HCT116 (cell line): ENCODE measurements around the gene GNAI2. TPM values are rescaled to one million over a fixed set of nuclear protein-coding genes. Genes with fewer than 3 reads are reported as not detected.

Experiments used
- ATAC-seq: fragments of 200-7000 bp; cut with Tn5 transposase; 2 replicates; pipeline ENCODE4 v1.9.1; 2020; ENCODE audit warnings: mild to moderate bottlenecking, moderate library complexity
- BruUV-seq: library from RNA; stranded (reverse); fragments of 400-500 nt; replicated peaks from 2 replicates; lab custom pipeline; 2021; lab: Mats Ljungman, UMichigan
- CTCF ChIA-PET: fragments of 300-600 bp; sonication (Branson Sonifier 250); formaldehyde crosslinking; loops from one replicate; lab custom pipeline; 2021; ENCODE audit warnings: antibody characterized with exemption; lab: Charles Lee
- POLR2A ChIA-PET: fragments of 300-600, 350-600 bp; sonication (Branson Sonifier 250); formaldehyde crosslinking; loops from one replicate; lab custom pipeline; 2021; ENCODE audit warnings: antibody characterized with exemption; lab: Charles Lee
- RAD21 ChIA-PET, 2 experiments: fragments of 300-600 bp; sonication (Branson Sonifier 250); formaldehyde crosslinking; loops; one replicate each; lab custom pipeline; 2023; ENCODE audit warnings: low total read pairs in 2 of 2; ENCODE audit not compliant: uncharacterized antibody in 2 of 2, unreplicated experiment in 2 of 2, low non-redundant PET in 1 of 2; lab: Charles Lee
- DNase-seq: peaks from one replicate; pipeline ENCODE4 v3.0.0-alpha.2; 2010; ENCODE audit warnings: low read depth, low spot score
- H2AFZ ChIP-seq: fragments of 200-600 bp; shearing (Covaris generic), sonication (generic); 2 replicates; pipeline ENCODE4 v1.6.1; 2017; ENCODE audit warnings: low read depth, mixed run types, mixed read lengths, antibody characterized with exemption, low read length; ENCODE audit not compliant: poor library complexity, severe bottlenecking
- H3K27ac ChIP-seq: 2 replicates; pipeline ENCODE4 v1.5.1; 2012; ENCODE audit warnings: low read depth, low read length
- H3K27me3 ChIP-seq: fragments of 200-600 bp; sonication (generic); 2 replicates; pipeline ENCODE4 v1.6.1; 2016; ENCODE audit warnings: mixed run types, low read length, mixed read lengths; ENCODE audit not compliant: insufficient read depth
- H3K36me3 ChIP-seq, 2 experiments: fragments of 200-500 bp in 1 of 2; fragments of 200-600 bp in 1 of 2; sonication (Bioruptor generic) in 1 of 2; sonication (generic) in 1 of 2; 2 replicates each; pipeline versions ENCODE4 v1.5.1 to v1.6.1; 2014 to 2016; ENCODE audit warnings: low read length in 2 of 2, inconsistent platforms in 1 of 2, mixed read lengths in 1 of 2, mixed run types in 1 of 2; ENCODE audit not compliant: insufficient read depth in 2 of 2, control insufficient read depth in 1 of 2
- H3K4me1 ChIP-seq, 2 experiments: fragments of 200-600 bp in 1 of 2; sonication (generic) in 1 of 2; 2 replicates each; pipeline versions ENCODE4 v1.5.1 to v1.6.1; 2012 to 2017; ENCODE audit warnings: low read length in 2 of 2, inconsistent platforms in 1 of 2, mild to moderate bottlenecking in 1 of 2, mixed read lengths in 1 of 2, mixed run types in 1 of 2, moderate library complexity in 1 of 2; ENCODE audit not compliant: insufficient read depth in 2 of 2, control insufficient read depth in 1 of 2
- H3K4me2 ChIP-seq: fragments of 200-600 bp; sonication (generic); 2 replicates; pipeline ENCODE4 v1.6.1; 2017; ENCODE audit warnings: mixed run types, low read length, mixed read lengths
- H3K4me3 ChIP-seq, 2 experiments: fragments of 200-600 bp in 1 of 2; sonication (generic) in 1 of 2; replicated peaks in 1 of 2; 2 replicates each; pipeline ENCODE4 v1.5.1; 2011 to 2016; ENCODE audit warnings: low read length in 2 of 2, control low read depth in 1 of 2, low read depth in 1 of 2, mild to moderate bottlenecking in 1 of 2, mixed read lengths in 1 of 2, mixed run types in 1 of 2
- H3K79me2 ChIP-seq: fragments of 200-600 bp; sonication (generic); 2 replicates; pipeline ENCODE4 v1.6.1; 2017; ENCODE audit warnings: mild to moderate bottlenecking, mixed run types, low read length, moderate library complexity, mixed read lengths; ENCODE audit not compliant: insufficient read depth
- H3K9ac ChIP-seq: fragments of 200-600 bp; sonication (generic); 2 replicates; pipeline ENCODE4 v1.6.1; 2016; ENCODE audit warnings: low read length, mixed read lengths
- H3K9me2 ChIP-seq: fragments of 200-600 bp; sonication (generic), shearing (Covaris generic); 2 replicates; pipeline ENCODE4 v1.6.1; 2017; ENCODE audit warnings: mixed run types, mild to moderate bottlenecking, moderate library complexity; ENCODE audit not compliant: insufficient read depth
- H3K9me3 ChIP-seq, 2 experiments: fragments of 200-500 bp in 1 of 2; fragments of 200-600 bp in 1 of 2; sonication (Bioruptor generic) in 1 of 2; sonication (generic) in 1 of 2; 2 replicates each; pipeline ENCODE4 v1.6.1; 2014 to 2017; ENCODE audit warnings: low read length in 2 of 2, mixed read lengths in 2 of 2, inconsistent platforms in 1 of 2, low read depth in 1 of 2, mild to moderate bottlenecking in 1 of 2, mixed run types in 1 of 2, moderate library complexity in 1 of 2; ENCODE audit not compliant: control insufficient read depth in 1 of 2, insufficient read depth in 1 of 2
- H4K20me1 ChIP-seq: fragments of 200-600 bp; sonication (generic), shearing (Covaris generic); 2 replicates; pipeline ENCODE4 v1.6.1; 2017; ENCODE audit warnings: mixed run types, mild to moderate bottlenecking, moderate library complexity; ENCODE audit not compliant: insufficient read depth
- CBX3 ChIP-seq: IDR thresholded peaks from 2 replicates; pipeline ENCODE4 v1.6.1; 2012; ENCODE audit warnings: low read depth
- CEBPB ChIP-seq: IDR thresholded peaks from 2 replicates; pipeline ENCODE4 v1.6.1; 2012; ENCODE audit warnings: low read depth
- EGR1 ChIP-seq: IDR thresholded peaks from 2 replicates; pipeline ENCODE4 v1.6.1; 2012; ENCODE audit warnings: low read depth
- ELF1 ChIP-seq: IDR thresholded peaks from 2 replicates; pipeline ENCODE4 v1.6.1; 2012; ENCODE audit warnings: low read depth, borderline replicate concordance
- FOSL1 ChIP-seq: IDR thresholded peaks from 2 replicates; pipeline ENCODE4 v1.6.1; 2012; ENCODE audit warnings: low read depth
- JUND ChIP-seq: IDR thresholded peaks from 2 replicates; pipeline ENCODE4 v1.6.1; 2012
- POLR2A ChIP-seq: IDR thresholded peaks from 2 replicates; pipeline ENCODE4 v1.7.0; 2011; ENCODE audit warnings: borderline replicate concordance; ENCODE audit not compliant: insufficient read depth, insufficient read length; ENCODE audit errors: extremely low read depth
- RAD21 ChIP-seq: IDR thresholded peaks from 2 replicates; pipeline ENCODE4 v1.6.1; 2012; ENCODE audit warnings: low read depth, mild to moderate bottlenecking
- SIN3A ChIP-seq: IDR thresholded peaks from 2 replicates; pipeline ENCODE4 v1.6.1; 2012; ENCODE audit warnings: low read depth
- SP1 ChIP-seq: IDR thresholded peaks from 2 replicates; pipeline ENCODE4 v1.6.1; 2012; ENCODE audit warnings: low read depth
- SRF ChIP-seq: IDR thresholded peaks from 2 replicates; pipeline ENCODE4 v1.6.1; 2012; ENCODE audit warnings: low read depth
- TCF7L2 ChIP-seq: IDR thresholded peaks from 2 replicates; pipeline ENCODE4 v1.7.0; 2011; ENCODE audit warnings: borderline replicate concordance, inconsistent platforms; ENCODE audit not compliant: insufficient read depth, insufficient read length; ENCODE audit errors: extremely low read depth
- ZNF274 ChIP-seq: fragments of 200-500 bp; sonication (Bioruptor generic); IDR thresholded peaks from 2 replicates; pipeline ENCODE4 v1.6.1; 2014; ENCODE audit warnings: mild to moderate bottlenecking, low read depth, low read length, inconsistent platforms
- intact Hi-C: fragments of 100-400 bp; cut with micrococcal nuclease; formaldehyde crosslinking; loops from 2 replicates; pipeline ENCODE4 v1.10.0; 2022
- total RNA-seq: library from RNA; stranded (reverse); gene quantifications from one replicate; pipeline ENCODE4 v1.2.1, GENCODE V29; 2021; ENCODE audit not compliant: unreplicated experiment
- TF ChIP-seq, protein P1 (sequence below), 3 experiments: fragments of 200-600 bp in 1 of 3; sonication (generic) in 1 of 3; IDR thresholded peaks in 2 of 3; conservative IDR thresholded peaks in 1 of 3; 2 replicates each; pipeline ENCODE4 v1.5.1; 2012 to 2017; ENCODE audit warnings: low read depth in 2 of 3, low read length in 2 of 3, antibody characterized with exemption in 1 of 3, borderline replicate concordance in 1 of 3, control low read depth in 1 of 3, mild to moderate bottlenecking in 1 of 3, mixed read lengths in 1 of 3, mixed run types in 1 of 3, moderate library complexity in 1 of 3; ENCODE audit not compliant: insufficient read depth in 1 of 3
- TF ChIP-seq, protein P2 (sequence below): IDR thresholded peaks from 2 replicates; pipeline ENCODE4 v1.6.1; 2011; ENCODE audit warnings: mild to moderate bottlenecking, low read length, moderate library complexity; ENCODE audit not compliant: insufficient replicate concordance; ENCODE audit errors: extremely low read depth
- TF ChIP-seq, protein P3 (sequence below): IDR thresholded peaks from 2 replicates; pipeline ENCODE4 v1.6.1; 2012; ENCODE audit warnings: low read depth

GNAI2 gene
- total RNA-seq, 1 experiment from 2014 or later: 170 TPM

DNA sequence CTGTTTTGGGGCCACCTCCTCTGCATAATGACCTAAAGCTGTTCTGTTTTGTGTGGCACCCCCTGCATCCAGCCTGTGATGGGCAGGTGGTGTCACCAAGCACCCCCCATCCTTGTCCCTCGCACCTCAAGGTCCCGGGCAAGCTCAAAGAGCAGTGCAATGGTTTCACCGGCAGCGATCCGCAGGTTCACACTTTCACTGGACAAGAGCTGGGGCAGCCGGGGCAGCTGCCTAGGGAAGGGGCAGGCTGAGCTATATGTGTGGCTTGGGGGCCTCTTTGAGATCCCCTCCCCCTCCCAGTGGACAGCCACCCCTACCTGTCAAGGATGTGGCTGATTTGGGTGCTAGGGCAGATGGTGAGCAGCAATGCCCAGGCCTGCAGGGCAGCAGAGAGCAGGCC is 53.1 kb downstream of the GNAI2 start:
- no peak overlapping the region for H3K27ac ChIP-seq
- H4K20me1 ChIP-seq: no peaks in the 10 kb centered on the region
- no peak overlapping the region for H3K4me2 ChIP-seq
- ChIA-PET RAD21 (interaction anchor here in 1 of 2 experiments (0.6 kb wide), 1 partner anchor 14 kb away, joined by 3 read pairs; no protein-coding TSS in a partner anchor), CTCF (no interaction called here), POLR2A (interaction anchor here (1.2 kb wide), 1 partner anchor 56 kb away, joined by 3 read pairs; no protein-coding TSS in a partner anchor)
- no peak for DNase-seq
- H3K27me3 ChIP-seq: no peaks in the 10 kb centered on the region
- H3K9ac ChIP-seq: no peak overlapping the region
- peaks cover 42% of the 10 kb centered on the region for H3K79me2 ChIP-seq
- H3K36me3 ChIP-seq: peaks cover 23 to 45% of the 10 kb centered on the region in 2 experiments
- BruUV-seq: no TSS peak
- no peak for TF ChIP-seq FOSL1
- TF ChIP-seq EGR1: no peak
- TF ChIP-seq ELF1: no peak
- TF ChIP-seq SRF: no peak
- TF ChIP-seq RAD21: no peak
- no peak for TF ChIP-seq SP1
- TF ChIP-seq, protein P1, sequence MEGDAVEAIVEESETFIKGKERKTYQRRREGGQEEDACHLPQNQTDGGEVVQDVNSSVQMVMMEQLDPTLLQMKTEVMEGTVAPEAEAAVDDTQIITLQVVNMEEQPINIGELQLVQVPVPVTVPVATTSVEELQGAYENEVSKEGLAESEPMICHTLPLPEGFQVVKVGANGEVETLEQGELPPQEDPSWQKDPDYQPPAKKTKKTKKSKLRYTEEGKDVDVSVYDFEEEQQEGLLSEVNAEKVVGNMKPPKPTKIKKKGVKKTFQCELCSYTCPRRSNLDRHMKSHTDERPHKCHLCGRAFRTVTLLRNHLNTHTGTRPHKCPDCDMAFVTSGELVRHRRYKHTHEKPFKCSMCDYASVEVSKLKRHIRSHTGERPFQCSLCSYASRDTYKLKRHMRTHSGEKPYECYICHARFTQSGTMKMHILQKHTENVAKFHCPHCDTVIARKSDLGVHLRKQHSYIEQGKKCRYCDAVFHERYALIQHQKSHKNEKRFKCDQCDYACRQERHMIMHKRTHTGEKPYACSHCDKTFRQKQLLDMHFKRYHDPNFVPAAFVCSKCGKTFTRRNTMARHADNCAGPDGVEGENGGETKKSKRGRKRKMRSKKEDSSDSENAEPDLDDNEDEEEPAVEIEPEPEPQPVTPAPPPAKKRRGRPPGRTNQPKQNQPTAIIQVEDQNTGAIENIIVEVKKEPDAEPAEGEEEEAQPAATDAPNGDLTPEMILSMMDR (IDR thresholded peaks at IDR 0.05 in 2 of 3, conservative IDR thresholded peaks at IDR 0.05 in 1 of 3; ENCODE audit: borderline replicate concordance in 1 of 3, insufficient read depth in 1 of 3, low read depth in 2 of 3, low read length in 2 of 3): no peak
- no peak for TF ChIP-seq POLR2A
- TF ChIP-seq, protein P2, sequence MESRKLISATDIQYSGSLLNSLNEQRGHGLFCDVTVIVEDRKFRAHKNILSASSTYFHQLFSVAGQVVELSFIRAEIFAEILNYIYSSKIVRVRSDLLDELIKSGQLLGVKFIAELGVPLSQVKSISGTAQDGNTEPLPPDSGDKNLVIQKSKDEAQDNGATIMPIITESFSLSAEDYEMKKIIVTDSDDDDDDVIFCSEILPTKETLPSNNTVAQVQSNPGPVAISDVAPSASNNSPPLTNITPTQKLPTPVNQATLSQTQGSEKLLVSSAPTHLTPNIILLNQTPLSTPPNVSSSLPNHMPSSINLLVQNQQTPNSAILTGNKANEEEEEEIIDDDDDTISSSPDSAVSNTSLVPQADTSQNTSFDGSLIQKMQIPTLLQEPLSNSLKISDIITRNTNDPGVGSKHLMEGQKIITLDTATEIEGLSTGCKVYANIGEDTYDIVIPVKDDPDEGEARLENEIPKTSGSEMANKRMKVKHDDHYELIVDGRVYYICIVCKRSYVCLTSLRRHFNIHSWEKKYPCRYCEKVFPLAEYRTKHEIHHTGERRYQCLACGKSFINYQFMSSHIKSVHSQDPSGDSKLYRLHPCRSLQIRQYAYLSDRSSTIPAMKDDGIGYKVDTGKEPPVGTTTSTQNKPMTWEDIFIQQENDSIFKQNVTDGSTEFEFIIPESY: no peak
- no peak for TF ChIP-seq CEBPB
- TF ChIP-seq TCF7L2: no peak
- TF ChIP-seq CBX3: no peak
- no peak for TF ChIP-seq SIN3A
- TF ChIP-seq, protein P3, sequence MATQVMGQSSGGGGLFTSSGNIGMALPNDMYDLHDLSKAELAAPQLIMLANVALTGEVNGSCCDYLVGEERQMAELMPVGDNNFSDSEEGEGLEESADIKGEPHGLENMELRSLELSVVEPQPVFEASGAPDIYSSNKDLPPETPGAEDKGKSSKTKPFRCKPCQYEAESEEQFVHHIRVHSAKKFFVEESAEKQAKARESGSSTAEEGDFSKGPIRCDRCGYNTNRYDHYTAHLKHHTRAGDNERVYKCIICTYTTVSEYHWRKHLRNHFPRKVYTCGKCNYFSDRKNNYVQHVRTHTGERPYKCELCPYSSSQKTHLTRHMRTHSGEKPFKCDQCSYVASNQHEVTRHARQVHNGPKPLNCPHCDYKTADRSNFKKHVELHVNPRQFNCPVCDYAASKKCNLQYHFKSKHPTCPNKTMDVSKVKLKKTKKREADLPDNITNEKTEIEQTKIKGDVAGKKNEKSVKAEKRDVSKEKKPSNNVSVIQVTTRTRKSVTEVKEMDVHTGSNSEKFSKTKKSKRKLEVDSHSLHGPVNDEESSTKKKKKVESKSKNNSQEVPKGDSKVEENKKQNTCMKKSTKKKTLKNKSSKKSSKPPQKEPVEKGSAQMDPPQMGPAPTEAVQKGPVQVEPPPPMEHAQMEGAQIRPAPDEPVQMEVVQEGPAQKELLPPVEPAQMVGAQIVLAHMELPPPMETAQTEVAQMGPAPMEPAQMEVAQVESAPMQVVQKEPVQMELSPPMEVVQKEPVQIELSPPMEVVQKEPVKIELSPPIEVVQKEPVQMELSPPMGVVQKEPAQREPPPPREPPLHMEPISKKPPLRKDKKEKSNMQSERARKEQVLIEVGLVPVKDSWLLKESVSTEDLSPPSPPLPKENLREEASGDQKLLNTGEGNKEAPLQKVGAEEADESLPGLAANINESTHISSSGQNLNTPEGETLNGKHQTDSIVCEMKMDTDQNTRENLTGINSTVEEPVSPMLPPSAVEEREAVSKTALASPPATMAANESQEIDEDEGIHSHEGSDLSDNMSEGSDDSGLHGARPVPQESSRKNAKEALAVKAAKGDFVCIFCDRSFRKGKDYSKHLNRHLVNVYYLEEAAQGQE: no peak
- no peak for TF ChIP-seq ZNF274
- TF ChIP-seq JUND: no peak
- ATAC-seq: no peak
- H3K4me1 ChIP-seq: peaks cover 11 to 17% of the 10 kb centered on the region in 2 experiments
- no peak overlapping the region for H3K4me3 ChIP-seq
- no peak overlapping the region for H2AFZ ChIP-seq
- intact Hi-C loops: no loop called here
- H3K9me2 ChIP-seq: no peaks in the 10 kb centered on the region
- no peaks in the 10 kb centered on the region for H3K9me3 ChIP-seq
